NCI-H1694 treated with DMSO at 0.1 percent for 48 hours (cell line): ENCODE results near the gene CORIN.

Source experiments
- DNase-seq: peaks from one replicate; lab custom pipeline; 2025; lab: John Stamatoyannopoulos, UW

The CORIN gene

GRCh38 chr4:47686294-47686872 lies 151.5 kb downstream of the CORIN start:
- peak; percentile 7 for DNase-seq

DNA sequence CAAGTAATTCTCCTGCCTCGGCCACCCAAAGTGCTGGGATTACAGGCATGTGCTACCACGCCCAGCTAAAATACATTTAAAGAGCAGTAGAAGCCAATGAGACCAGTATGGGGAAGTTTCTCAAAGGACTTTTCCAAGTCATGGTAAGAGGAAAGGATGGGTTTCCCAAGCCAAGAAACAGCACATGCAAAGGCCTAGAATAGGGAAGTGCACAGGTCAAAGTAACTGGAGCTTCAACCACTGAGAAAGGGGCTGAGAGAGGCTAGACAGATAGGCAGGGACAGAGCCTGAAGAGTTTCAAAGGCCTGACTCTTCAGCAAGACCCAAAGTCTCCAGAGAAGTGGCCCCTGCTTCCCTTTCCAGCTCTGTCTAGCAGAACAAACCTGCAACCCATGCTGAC lies 162.1 kb downstream of the CORIN start:
- no peak for DNase-seq

- DNase-seq: no peak
Observed at GRCh38 chr4:47674144-47674543, 163.7 kb downstream of the CORIN start.

- no peak for DNase-seq
Observed at GRCh38 chr4:47672696-47673095, 165.2 kb downstream of the CORIN start.

DNA sequence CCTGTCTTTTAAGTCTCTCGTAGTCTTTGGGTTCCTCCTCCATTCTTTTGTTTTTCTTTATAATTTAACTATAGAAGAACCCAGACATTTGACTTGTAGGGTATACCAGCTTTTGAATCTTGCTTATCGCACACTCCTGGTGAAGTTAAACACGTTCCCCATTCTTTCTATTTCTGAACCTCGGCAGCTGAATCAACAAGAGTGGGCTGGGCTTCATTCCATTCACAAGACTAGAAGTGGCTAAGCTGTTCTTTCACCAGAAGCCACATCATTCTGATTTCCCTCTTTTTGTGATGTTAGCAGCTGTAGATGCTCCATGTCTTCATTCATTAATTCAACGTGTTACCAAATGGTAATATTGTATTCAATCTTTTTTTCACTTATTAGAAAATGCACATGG lies 167.9 kb downstream of the CORIN start:
- DNase-seq: no peak

DNA sequence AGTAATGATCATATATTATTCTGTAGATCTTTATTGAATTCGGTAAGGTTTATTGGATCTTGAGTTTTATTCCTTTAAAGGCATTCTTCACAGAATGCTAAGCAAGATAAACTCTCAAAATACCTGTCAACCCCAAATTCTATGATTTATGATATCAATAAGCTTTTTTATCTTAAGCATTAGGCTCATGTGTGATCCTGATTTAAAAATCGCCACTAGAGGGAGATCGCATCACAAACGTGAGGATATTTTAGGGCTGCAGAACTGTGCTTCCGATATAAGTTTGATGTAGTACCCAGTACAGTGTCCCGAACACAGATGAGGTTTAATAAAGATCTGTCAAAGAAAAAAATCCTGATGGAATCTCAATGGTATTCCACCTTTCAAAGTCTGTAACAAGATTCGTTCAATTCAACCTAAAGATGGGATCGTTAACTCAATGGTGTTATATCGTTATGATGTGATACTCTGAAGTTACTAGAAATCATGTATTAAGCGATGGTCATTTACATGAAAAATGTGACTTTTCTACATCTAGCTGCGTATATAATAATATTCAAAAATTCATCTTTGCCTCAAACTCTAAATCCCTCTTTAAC lies 169.0 kb downstream of the CORIN start:
- peak; percentile 20 for DNase-seq

DNA sequence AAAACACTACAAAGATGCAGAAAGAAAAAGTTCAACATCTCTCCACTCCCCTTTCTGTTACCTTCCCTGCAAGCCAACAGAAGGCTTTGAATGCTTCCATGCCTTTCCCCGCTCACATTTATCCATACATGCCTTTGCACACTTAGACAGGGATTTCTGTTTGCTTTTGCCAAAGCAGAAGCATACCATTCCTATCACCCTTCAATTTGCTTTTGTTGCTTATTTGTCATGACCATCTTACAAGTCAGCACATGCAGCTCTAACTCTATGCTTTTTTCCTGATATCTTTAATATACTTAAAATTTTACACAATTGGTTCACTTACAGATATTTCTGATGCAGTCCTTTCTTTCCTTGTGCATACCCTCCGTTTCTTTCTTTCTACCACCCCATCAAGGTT lies 169.6 kb downstream of the CORIN start:
- no peak for DNase-seq

DNA sequence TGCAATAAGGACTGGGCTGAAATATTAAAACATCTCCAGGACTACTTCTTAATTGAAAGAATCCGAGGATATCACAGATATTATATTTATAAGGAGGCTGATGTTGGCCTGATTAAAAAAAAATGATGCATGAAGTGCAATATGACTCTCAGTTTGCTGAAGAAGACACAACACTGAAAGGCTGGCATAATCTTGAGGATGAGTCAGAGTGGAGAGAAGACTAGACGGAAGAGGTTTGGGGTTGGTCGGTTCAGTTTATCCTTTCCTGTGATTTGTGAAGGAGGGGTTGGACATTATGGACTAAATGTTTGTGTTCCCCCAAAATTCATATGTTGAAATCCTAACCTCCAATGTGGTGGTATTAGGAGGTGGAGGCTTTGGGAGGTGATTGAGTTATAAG lies 170.3 kb downstream of the CORIN start:
- no peak for DNase-seq

DNA sequence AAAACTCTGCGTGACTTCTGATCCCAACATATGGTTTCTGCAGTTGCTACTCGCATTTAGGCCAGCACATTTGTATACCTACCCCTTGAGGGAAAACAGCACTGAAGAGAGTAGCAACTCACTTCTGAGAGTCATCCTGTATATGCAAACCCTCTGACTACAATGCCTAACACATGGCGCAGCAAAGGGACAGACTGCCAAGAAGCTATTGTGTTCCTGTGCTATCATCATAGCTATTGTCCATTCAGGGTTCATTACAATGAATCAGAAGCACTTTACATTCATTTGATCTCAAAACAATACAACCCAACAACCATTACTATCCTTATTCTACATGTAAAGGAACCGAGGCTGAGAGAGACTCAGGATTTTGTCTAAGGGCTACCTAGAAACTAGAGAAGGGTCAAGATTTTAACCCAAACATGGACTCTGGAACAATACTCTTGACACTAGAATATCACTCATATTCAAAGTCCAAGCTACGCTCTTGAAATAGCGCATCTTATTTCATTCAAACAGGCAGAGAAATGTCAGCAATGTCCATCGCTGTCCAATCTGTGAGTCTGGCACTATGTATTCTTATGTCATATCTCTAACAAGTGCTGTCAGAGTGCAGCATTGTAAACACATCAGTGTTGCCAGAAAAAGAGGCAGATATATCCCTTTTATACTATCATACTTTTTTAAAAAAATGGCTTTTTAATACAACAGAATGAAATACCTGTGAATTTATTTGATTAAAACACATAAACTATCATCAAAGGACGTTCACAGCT lies 173.6 kb downstream of the CORIN start:
- no peak for DNase-seq

- no peak for DNase-seq
Observed at GRCh38 chr4:47662975-47663374, 174.9 kb downstream of the CORIN start.

- DNase-seq: no peak
Observed at GRCh38 chr4:47661741-47662140, 176.1 kb downstream of the CORIN start.

GRCh38 chr4:47659342-47659741 lies 178.5 kb downstream of the CORIN start:
- no peak for DNase-seq

- no peak for DNase-seq
Observed at GRCh38 chr4:47654972-47655693, 182.7 kb downstream of the CORIN start.

GRCh38 chr4:47652092-47652491 lies 185.8 kb downstream of the CORIN start:
- no peak for DNase-seq

GRCh38 chr4:47651231-47651630 lies 186.6 kb downstream of the CORIN start:
- no peak for DNase-seq

GRCh38 chr4:47650584-47651130 lies 187.2 kb downstream of the CORIN start:
- DNase-seq: no peak

- no peak for DNase-seq
Observed at GRCh38 chr4:47647544-47647943, 190.3 kb downstream of the CORIN start.

- DNase-seq: no peak
Observed at GRCh38 chr4:47647029-47647428, 190.8 kb downstream of the CORIN start.

GRCh38 chr4:47646372-47646771 lies 191.5 kb downstream of the CORIN start:
- DNase-seq: no peak

DNA sequence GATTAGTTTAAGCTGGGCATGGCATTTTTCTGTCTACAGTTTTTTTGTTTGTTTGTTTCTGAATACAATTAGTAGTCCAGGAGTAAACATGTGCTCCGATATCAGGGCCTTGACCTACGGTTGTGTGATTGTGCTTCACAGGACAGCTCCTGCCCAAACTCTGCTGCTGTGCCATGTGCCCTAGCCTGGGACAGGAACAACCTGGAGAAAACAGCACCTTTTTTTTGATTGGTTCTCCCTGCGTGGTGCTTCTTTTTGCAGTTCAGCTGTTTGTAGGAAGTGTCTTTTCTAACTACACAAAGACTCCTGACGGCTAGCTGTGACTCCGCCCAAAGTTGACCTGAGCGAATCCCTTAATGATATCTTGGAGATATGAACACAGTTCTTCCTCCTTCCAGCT lies 194.0 kb downstream of the CORIN start:
- DNase-seq: no peak

GRCh38 chr4:47642985-47643760 lies 194.7 kb downstream of the CORIN start:
- DNase-seq: no peak
